Peyer's patch (tissue), 4 donors: ENCODE measurements around the gene CSRP1. TPM values are rescaled to one million over a fixed set of nuclear protein-coding genes. Genes with fewer than 3 reads are reported as not detected.

Experiments used
- DNase-seq, 3 donors: peaks; one replicate each; pipeline ENCODE4 v3.0.0-alpha.2; 2017 to 2019
- H3K27ac ChIP-seq, 4 donors: fragments of 200-600 bp; sonication (generic); one replicate each; pipeline ENCODE4 v1.5.1; 2016 to 2019
- H3K27me3 ChIP-seq, 2 donors: fragments of 200-600 bp; sonication (generic); one replicate each; pipeline ENCODE4 v1.5.1; 2019
- H3K36me3 ChIP-seq, 3 donors: fragments of 200-600 bp; sonication (generic); one replicate each; pipeline ENCODE4 v1.5.1; 2016 to 2019
- H3K4me1 ChIP-seq, 4 donors: fragments of 200-600 bp; sonication (generic); one replicate each; pipeline ENCODE4 v1.5.1; 2016 to 2019
- H3K4me3 ChIP-seq, 4 donors: fragments of 200-600 bp; sonication (generic); 1 replicate in 3 of 4; 2 replicates in 1 of 4; pipeline ENCODE4 v1.5.1; 2016 to 2019; ENCODE audit warnings: mild to moderate bottlenecking in 1 of 4
- H3K9me3 ChIP-seq, 4 donors: fragments of 200-600 bp; sonication (generic); one replicate each; pipeline ENCODE4 v1.5.1; 2016 to 2019; ENCODE audit warnings: mild to moderate bottlenecking in 1 of 4
- POLR2A ChIP-seq, 2 donors: fragments of 450-650 bp; IDR thresholded peaks; one replicate each; pipeline ENCODE4 v1.5.1; 2017; ENCODE audit warnings: antibody characterized with exemption in 2 of 2, mild to moderate bottlenecking in 2 of 2, moderate library complexity in 2 of 2
- total RNA-seq, 4 donors: library from RNA; depleted of rRNA; stranded (reverse); fragments of >200 nt; gene quantifications; one replicate each; pipeline ENCODE4 v1.1.0, GENCODE V29; 2016
- TF ChIP-seq, protein P1 (sequence below), 6 experiments: fragments of 450-650 bp in 4 of 6; fragments of 200-600 bp in 2 of 6; sonication (generic) in 1 of 6; IDR thresholded peaks; one replicate each; pipeline ENCODE4 v1.5.1; 2017 to 2019; ENCODE audit warnings: antibody characterized with exemption in 6 of 6, mild to moderate bottlenecking in 3 of 6, moderate library complexity in 1 of 6

The CSRP1 gene
- total RNA-seq, 4 donors from 2014 or later: 139 to 306 (median 160) TPM

DNA sequence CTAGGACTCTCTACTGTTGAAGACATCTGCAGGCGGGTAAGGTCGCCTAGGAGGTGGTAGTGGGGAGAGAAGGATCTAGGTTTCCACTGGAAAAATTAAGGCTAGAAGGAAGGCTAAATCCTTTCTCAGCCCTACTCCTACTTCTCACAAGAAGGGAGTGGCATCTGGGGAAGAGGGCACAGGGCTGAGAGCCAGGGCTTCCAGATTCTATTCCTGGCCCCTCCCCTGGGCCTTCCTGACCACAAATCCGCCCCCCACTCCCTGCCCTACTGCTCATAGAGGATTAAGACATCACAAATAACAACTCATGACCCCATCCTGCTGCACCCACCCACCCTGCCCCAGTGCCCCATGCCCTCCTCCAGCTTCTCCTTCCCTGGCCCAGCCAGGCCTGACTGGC is 40.4 kb downstream of the CSRP1 start:
- DNase-seq: no peak
- H3K9me3 ChIP-seq: no peaks in the 10 kb centered on the region
- TF ChIP-seq, protein P1, sequence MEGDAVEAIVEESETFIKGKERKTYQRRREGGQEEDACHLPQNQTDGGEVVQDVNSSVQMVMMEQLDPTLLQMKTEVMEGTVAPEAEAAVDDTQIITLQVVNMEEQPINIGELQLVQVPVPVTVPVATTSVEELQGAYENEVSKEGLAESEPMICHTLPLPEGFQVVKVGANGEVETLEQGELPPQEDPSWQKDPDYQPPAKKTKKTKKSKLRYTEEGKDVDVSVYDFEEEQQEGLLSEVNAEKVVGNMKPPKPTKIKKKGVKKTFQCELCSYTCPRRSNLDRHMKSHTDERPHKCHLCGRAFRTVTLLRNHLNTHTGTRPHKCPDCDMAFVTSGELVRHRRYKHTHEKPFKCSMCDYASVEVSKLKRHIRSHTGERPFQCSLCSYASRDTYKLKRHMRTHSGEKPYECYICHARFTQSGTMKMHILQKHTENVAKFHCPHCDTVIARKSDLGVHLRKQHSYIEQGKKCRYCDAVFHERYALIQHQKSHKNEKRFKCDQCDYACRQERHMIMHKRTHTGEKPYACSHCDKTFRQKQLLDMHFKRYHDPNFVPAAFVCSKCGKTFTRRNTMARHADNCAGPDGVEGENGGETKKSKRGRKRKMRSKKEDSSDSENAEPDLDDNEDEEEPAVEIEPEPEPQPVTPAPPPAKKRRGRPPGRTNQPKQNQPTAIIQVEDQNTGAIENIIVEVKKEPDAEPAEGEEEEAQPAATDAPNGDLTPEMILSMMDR (IDR thresholded peaks at IDR 0.05): no peak
- TF ChIP-seq POLR2A (IDR thresholded peaks at IDR 0.05): no peak
- H3K4me1 ChIP-seq: peaks cover 0 to 28% (median 4%) of the 10 kb centered on the region in 4 donors
- H3K36me3 ChIP-seq: no peaks in the 10 kb centered on the region
- no peaks in the 10 kb centered on the region for H3K27me3 ChIP-seq
- H3K4me3 ChIP-seq: peak overlapping the region in 1 of 4 donors; percentile 76
- H3K27ac ChIP-seq: peak overlapping the region in 3 of 4 donors; percentile 32 to 92 (median 46)

DNA sequence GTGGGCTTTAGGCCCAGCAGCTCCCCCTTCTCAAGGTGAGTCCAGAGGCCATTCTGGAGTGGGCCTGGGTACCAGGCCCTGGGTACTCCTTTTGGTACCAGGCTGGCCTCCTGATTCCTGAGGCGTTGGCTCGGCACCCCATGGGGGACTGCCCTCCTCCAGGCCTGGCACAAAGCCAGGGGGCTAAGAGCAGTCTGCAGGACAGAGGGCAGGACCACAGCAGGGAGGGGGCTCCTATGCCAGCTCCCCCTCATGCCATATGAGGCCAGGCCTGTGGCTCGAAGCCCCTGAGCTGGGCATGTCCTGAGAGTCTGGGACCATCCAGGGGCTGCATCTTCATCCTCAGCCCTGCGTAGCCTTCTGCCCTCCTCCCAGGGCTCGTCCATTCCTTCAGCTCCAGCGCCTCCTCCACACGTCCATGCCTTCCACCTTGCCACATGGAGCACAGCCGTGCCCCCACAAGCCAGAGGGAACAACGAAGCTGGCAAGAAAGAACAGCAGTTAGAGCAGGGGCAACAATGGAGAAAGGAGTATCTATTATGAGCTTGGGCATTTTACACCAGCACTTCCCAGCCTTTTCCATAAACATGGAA is 41.1 kb downstream of the CSRP1 start:
- Histone ChIP-seq H3K4me1 (peaks cover 0 to 35% (median 4%) of the 10 kb centered on the region in 4 donors), H3K36me3 (no peaks in the 10 kb centered on the region), H3K27me3 (no peaks in the 10 kb centered on the region), H3K4me3 (peak overlapping the region in 1 of 4 donors; percentile 76), H3K27ac (peak overlapping the region in 2 of 4 donors; percentile 17 to 46), H3K9me3 (no peaks in the 10 kb centered on the region)
- no peak for TF ChIP-seq POLR2A (IDR thresholded peaks at IDR 0.05)
- TF ChIP-seq, protein P1 (IDR thresholded peaks at IDR 0.05): no peak
- no peak for DNase-seq

- H3K9me3 ChIP-seq: no peaks in the 10 kb centered on the region
Measured at GRCh38 chr1:201463071-201463552, 43.8 kb downstream of the CSRP1 start.

DNA sequence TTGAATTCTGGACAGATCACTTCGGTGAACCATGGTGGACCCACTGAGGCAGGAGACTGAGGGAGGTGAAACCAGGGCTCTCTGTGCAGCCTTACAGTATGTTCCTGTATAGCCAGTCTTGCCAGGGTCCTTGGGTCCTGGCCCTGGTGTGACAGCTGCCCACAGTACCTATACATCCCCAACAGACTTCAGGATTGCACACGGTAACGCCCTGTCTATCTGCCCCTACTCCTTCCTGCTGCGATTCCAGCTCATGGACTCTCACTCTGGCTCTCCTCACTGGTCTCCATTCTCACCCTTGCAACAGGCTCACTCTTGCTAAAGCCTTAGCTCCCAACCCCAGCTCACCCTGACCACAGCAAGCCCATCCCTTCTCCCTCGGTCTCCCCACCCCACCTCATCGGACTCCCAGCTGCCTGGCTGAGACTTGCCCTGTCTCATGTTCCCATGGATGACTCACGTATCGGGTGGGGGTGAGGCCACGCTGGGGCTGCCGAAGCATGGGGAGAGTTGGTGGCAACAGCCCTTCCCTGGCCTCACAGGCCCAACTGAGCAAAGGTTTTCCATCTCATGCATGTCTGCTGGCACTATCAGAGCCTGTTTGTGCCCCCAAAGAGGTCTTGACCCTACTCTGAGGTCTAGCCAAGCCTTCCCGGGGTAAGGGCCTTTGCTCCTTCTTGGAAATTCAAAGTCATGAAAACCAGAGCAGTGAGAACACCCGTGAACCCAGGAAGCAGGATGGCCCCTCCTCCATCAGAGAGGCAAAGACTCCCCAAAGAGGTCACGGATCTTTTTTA is 45.1 kb downstream of the CSRP1 start:
- H3K4me3 ChIP-seq: no peak overlapping the region
- H3K9me3 ChIP-seq: no peaks in the 10 kb centered on the region
- H3K27me3 ChIP-seq: no peaks in the 10 kb centered on the region
- peak overlapping the region in 3 of 4 donors; percentile 52 to 69 (median 66) for H3K27ac ChIP-seq
- TF ChIP-seq, protein P1 (IDR thresholded peaks at IDR 0.05): no peak
- no peak for TF ChIP-seq POLR2A (IDR thresholded peaks at IDR 0.05)
- peaks cover 0 to 22% (median 0%) of the 10 kb centered on the region in 4 donors for H3K4me1 ChIP-seq
- H3K36me3 ChIP-seq: no peaks in the 10 kb centered on the region
- peak; percentile 32 to 75 (median 67) for DNase-seq

More at GRCh38 chr1:201463071-201463552, 43.8 kb downstream of the CSRP1 start:
- DNase-seq: no peak
- H3K4me1 ChIP-seq: peaks cover 0 to 26% (median 0%) of the 10 kb centered on the region in 4 donors
- H3K36me3 ChIP-seq: no peaks in the 10 kb centered on the region
- H3K27ac ChIP-seq: peak overlapping the region in 2 of 4 donors; percentile 9 to 69
- H3K27me3 ChIP-seq: no peaks in the 10 kb centered on the region
- no peak for TF ChIP-seq POLR2A (IDR thresholded peaks at IDR 0.05)
- TF ChIP-seq, protein P1 (IDR thresholded peaks at IDR 0.05): peak in 1 of 6 experiments; percentile 7
- no peak overlapping the region for H3K4me3 ChIP-seq

DNA sequence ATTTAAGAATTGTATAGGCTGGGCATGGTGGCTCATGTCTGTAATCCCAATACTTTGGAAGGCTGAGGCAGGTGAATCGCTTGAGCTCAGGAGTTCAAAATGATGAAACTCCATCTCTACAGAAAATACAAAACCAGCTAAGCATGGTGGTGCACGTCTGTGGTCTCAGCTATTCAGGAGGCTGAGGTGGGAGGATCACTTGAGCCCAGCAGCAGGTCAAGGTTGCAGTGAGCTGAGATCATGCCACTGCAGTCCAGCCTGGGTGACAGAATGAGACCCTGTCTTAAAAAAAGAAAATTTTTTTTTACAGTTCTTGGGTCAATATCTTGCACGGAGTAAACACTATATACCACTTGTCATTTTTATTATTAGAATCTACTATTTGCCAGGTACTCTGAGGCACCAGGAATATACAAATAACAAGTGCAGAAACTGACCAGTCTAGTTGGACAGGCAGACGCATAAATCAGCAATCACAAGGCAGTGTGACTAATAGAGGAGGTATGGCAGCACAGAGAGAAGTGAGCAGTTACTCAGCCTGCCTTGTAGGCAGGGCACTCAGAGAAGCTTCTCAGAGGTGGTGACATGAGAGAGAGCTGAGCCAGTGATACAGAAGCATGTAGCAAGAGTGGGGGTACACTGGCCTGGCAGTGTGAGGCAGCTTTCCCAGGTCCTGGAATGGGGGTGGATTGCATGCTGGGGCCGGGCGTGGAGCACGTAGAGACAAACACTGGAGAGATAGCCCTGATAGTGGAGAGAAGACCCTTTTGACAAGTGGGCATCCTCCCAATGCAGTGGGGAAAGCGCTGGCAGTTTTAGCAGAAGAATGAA is 45.9 kb downstream of the CSRP1 start:
- TF ChIP-seq, protein P1 (IDR thresholded peaks at IDR 0.05): no peak
- no peak for TF ChIP-seq POLR2A (IDR thresholded peaks at IDR 0.05)
- DNase-seq: no peak
- no peaks in the 10 kb centered on the region for H3K9me3 ChIP-seq
- no peak overlapping the region for H3K4me3 ChIP-seq
- H3K27me3 ChIP-seq: no peaks in the 10 kb centered on the region
- H3K36me3 ChIP-seq: no peaks in the 10 kb centered on the region
- peaks cover 0 to 17% (median 0%) of the 10 kb centered on the region in 4 donors for H3K4me1 ChIP-seq
- peak overlapping the region in 3 of 4 donors; percentile 52 to 69 (median 66) for H3K27ac ChIP-seq
